ENCODE measurements around the gene CRIP1. TPM values are rescaled to one million over a fixed set of nuclear protein-coding genes. Genes with fewer than 3 reads are reported as not detected.

The CRIP1 gene
- total RNA-seq = 106 TPM

DNA sequence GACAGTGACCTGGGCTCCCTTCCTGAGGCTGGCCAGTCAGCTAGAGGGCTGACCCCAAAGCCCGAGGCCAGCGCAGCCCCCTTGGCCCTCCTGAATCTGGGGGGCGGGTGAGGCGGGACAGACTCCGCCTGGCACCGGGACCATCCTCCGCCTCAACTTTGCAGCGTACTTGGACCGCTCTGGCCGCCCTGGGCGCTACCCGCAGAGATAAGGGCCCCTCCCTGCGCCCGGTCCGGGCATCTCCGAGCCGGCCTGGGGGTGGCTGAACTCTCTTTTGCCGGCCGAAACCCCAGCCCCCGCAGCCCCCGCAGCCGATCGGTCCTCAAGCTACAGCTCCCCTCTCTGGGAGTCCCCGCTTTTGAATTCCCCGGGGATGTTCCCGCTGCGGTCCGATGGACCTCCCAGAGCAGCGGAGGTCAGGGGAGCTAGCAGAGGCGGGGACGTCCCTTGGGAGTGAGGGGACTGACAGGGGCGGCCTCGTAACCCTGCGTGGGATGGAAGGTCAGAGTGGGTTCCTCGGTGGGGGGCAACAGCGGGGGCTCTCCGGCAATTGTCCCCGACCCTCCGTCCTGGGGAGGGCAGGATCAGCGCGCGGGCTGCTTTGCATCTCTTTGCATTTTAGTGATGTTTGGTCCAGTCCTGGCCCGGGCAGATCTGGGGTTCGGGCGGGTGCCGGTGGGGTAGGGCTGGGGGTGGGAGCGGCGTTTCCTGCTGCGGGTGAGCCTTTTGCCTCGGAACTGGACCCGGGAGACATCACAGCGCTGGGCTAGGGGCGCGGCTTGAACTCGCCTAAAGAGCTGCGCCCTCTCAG lies at the start of gene CRIP1:
CRIP1 (plus strand) TSS at position 724 of the 811 bp plus-strand sequence. CDS start 374 bp downstream, outside the sequence.
- intact Hi-C loops (cut with DNase I) = loop anchor here (10.0 kb wide), 3 partner anchors 462 to 802 kb away; partner anchors contain the start of genes CDCA4 and INF2
- Histone ChIP-seq H3K36me3 (no peaks in the 10 kb centered on the region), H3K27ac (peak within 1 kb of the TSS; percentile 89 to 99), H3K9me3 (no peaks in the 10 kb centered on the region), H3K27me3 (no peaks in the 10 kb centered on the region), H3K4me3 (peak within 1 kb of the TSS; percentile 55 to 64), H3K4me1 (peaks cover 40 to 70% of the 10 kb centered on the region in 2 donors)
- DNase-seq (ENCODE audit: low spot score in 2 of 2) = no peak
- no peak for TF ChIP-seq CTCF (IDR thresholded peaks at IDR 0.05)

DNA sequence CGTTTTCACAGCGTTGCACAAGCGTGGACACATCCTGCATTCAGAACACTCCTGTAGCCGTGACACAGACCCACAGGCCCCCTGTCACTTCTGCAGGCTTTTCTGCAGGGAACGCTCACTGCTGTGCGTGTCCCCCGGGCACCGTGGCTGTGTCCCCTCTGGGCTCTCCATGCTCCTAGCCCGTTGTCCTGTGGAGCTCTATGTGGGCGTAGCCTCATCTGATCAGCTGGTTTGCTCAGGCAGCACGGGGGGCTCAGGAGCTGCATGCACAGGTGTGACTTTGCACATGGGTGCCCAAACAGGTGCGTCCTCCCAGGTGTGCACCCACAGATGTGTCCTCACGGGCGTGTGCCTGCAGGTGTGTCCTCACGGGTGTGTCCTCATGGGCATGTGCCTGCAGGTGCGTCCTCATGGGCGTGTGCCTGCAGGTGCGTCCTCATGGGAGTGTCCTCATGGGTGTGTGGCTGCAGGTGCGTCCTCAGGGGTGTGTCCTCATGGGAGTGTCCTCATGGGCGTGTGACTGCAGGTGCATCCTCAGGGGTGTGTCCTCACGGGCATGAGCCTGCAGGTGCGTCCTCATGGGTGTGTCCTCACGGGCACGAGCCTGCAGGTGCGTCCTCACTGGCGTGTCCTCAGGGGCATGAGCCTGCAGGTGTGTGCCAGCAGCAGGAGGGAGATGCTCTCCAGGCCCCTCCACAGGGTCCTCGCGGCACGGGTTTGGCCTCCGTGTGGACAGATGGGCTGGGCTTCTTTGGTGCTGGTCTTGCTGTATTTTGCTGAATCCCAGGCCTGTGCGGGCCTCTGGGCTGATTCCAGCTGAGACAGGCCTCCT lies 49.6 kb upstream of the CRIP1 start:
- intact Hi-C loops (cut with DNase I) = no loop called here
- DNase-seq (ENCODE audit: low spot score in 2 of 2) = no peak
- no peak overlapping the region for H3K4me3 ChIP-seq
- no peaks in the 10 kb centered on the region for H3K27me3 ChIP-seq
- no peak for TF ChIP-seq CTCF (IDR thresholded peaks at IDR 0.05)
- H3K27ac ChIP-seq = no peak overlapping the region
- H3K9me3 ChIP-seq = no peaks in the 10 kb centered on the region
- H3K36me3 ChIP-seq = peaks cover 0 to 12% of the 10 kb centered on the region in 2 donors
- peaks cover 0 to 2% of the 10 kb centered on the region in 2 donors for H3K4me1 ChIP-seq

DNA sequence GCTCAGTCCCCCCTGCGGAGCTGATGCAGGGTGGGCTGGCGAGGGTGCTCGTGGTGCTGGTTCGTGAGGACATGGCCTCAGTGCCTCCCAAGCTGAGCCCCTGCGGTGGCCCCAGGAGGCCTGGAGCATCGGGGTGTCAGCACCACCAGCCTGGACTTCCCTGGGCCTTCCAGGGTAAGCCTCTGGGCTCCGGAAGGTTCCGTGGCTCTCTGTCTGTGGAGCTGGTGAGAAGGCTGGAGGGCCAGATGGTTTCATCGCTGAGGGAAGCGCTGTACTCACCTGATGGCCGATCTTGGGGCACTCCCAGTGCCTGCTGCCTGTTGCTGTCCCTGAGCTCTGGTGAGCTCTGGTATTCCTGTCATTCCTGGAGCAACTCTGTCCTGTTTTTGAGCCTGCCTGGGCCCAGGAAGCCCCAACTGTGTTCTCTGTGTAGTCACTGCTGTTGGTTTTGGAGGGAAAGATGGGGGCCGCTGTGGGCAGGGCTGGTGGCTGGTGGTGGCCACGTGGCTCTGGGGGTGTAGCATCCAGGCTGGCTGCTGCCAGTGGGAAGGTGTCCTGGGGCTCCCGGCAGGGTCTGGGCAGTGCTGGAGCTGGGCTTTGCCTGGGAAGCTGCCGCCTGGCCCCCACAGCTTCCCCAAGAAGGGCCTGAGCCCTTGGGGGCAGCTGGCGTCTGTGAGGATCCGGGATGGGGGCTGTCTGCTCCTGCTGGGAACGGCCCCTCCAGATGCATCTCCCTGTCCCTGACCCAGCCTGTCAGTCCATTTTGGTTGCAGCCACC lies 48.8 kb upstream of the CRIP1 start:
- DNase-seq (ENCODE audit: low spot score in 2 of 2) = no peak
- peaks cover 0 to 2% of the 10 kb centered on the region in 2 donors for H3K4me1 ChIP-seq
- peaks cover 4 to 18% of the 10 kb centered on the region in 2 donors for H3K36me3 ChIP-seq
- no peaks in the 10 kb centered on the region for H3K27me3 ChIP-seq
- TF ChIP-seq CTCF (IDR thresholded peaks at IDR 0.05) = no peak
- intact Hi-C loops (cut with DNase I) = no loop called here
- H3K9me3 ChIP-seq = no peaks in the 10 kb centered on the region
- H3K4me3 ChIP-seq = no peak overlapping the region
- H3K27ac ChIP-seq = no peak overlapping the region

GRCh38 chr14:105439179-105439578 lies 47.5 kb upstream of the CRIP1 start:
- intact Hi-C loops (cut with DNase I) = no loop called here
- Histone ChIP-seq H3K9me3 (no peaks in the 10 kb centered on the region), H3K36me3 (peaks cover 4 to 19% of the 10 kb centered on the region in 2 donors), H3K4me1 (peaks cover 0 to 2% of the 10 kb centered on the region in 2 donors), H3K4me3 (no peak overlapping the region), H3K27ac (no peak overlapping the region), H3K27me3 (no peaks in the 10 kb centered on the region)
- no peak for TF ChIP-seq CTCF (IDR thresholded peaks at IDR 0.05)
- no peak for DNase-seq (ENCODE audit: low spot score in 2 of 2)

Data from ascending aorta (tissue), 2 donors.